Heart right ventricle (tissue), 16 donors: Measurements from ENCODE around the gene RNF157. TPM values are rescaled to one million over a fixed set of nuclear protein-coding genes. Genes with fewer than 3 reads are reported as not detected.

Experiments
- ATAC-seq, 8 donors: fragments of 200-7000 bp; cut with Tn5 transposase; one replicate each; pipeline ENCODE4 v1.9.1; 2020; ENCODE audit warnings: mild to moderate bottlenecking in 8 of 8, moderate library complexity in 8 of 8, moderate number of reproducible peaks in 1 of 8
- DNase-seq, 2 donors: peaks; one replicate each; pipeline ENCODE4 v3.0.0-alpha.2; 2020
- H3K27ac ChIP-seq, 10 donors: fragments of 200-600 bp; sonication (generic) in 2 of 10; one replicate each; pipeline versions ENCODE4 v1.5.0 to v1.8.0; 2020 to 2022; ENCODE audit warnings: mild to moderate bottlenecking in 3 of 10
- H3K27me3 ChIP-seq, 7 donors: fragments of 200-600 bp; one replicate each; pipeline ENCODE4 v1.8.0; 2021 to 2022; ENCODE audit warnings: mild to moderate bottlenecking in 2 of 7
- H3K36me3 ChIP-seq, 9 donors: fragments of 200-600 bp; sonication (generic) in 1 of 9; one replicate each; pipeline versions ENCODE4 v1.5.0 to v1.8.0; 2020 to 2022; ENCODE audit warnings: mild to moderate bottlenecking in 2 of 9
- H3K4me1 ChIP-seq, 9 donors: fragments of 200-600 bp; sonication (generic) in 1 of 9; one replicate each; pipeline versions ENCODE4 v1.5.0 to v1.8.0; 2020 to 2022; ENCODE audit warnings: mild to moderate bottlenecking in 4 of 9
- H3K4me3 ChIP-seq, 10 donors: fragments of 200-600 bp; sonication (generic) in 2 of 10; one replicate each; pipeline versions ENCODE4 v1.5.0 to v1.8.0; 2020 to 2022; ENCODE audit warnings: mild to moderate bottlenecking in 7 of 10, moderate library complexity in 2 of 10
- H3K9me3 ChIP-seq, 11 donors: fragments of 200-600 bp in 10 of 11; sonication (generic) in 2 of 11; one replicate each; pipeline versions ENCODE4 v1.5.0 to v1.8.0; 2013 to 2022; ENCODE audit warnings: mild to moderate bottlenecking in 2 of 11, control low read depth in 1 of 11, moderate library complexity in 1 of 11
- CTCF ChIP-seq, 9 donors: fragments of 200-600 bp; sonication (generic) in 2 of 9; IDR thresholded peaks; one replicate each; pipeline versions ENCODE4 v1.5.0 to v1.8.0; 2021 to 2022; ENCODE audit warnings: antibody characterized with exemption in 9 of 9, mild to moderate bottlenecking in 5 of 9, moderate library complexity in 1 of 9
- WGBS, 2 donors: extraction: QIAGEN DNeasy Blood & Tissue Kit; methylation state at CpG; one replicate each; pipeline ENCODE4 v1.1.7; 2013; ENCODE audit warnings: inconsistent platforms in 1 of 2; 5-methylcytosine and 5-hydroxymethylcytosine counted together
- intact Hi-C, 10 donors: fragments of 100-400 bp; cut with DNase I; formaldehyde crosslinking; loops; one replicate each; pipeline versions ENCODE4 v1.11.1 to v1.14.2; 2022
- polyA plus RNA-seq, 2 donors: library from polyadenylated mRNA; stranded (reverse); fragments of 200-250 nt; gene quantifications; one replicate each; pipeline ENCODE4 v1.2.3, GENCODE V29; 2013
- total RNA-seq, 10 donors: library from RNA; stranded (reverse); fragmentation: NEBNext Ultra II Directional in 3 of 10; extraction: Animal tissue kit (Norgen Biotek cat#: 25700) in 3 of 10; gene quantifications; one replicate each; pipeline versions ENCODE4 v1.2.1 to v1.2.4, GENCODE V29; 2021 to 2023
- donor health status: Arrhythmogenic right ventricular cardiomyopathy.
- donor health status: ischemic (EF 13 %, LVEDD 7.1; RV severe dilation, severe dysfunction).
- donor health status: healthy with polysubstance abuse.
- donor health status: DM: no; HTN: yes; CAD: no.
- donor health status: DM: no; HTN: no; CAD: no.
- donor health status: ischemic (EF 25% LVEDD 6.9; RV normal size, moderate dysfunction).
- donor health status: ischemic (EF 25% LVEDD 5.7; RV mildly dilated, moderate dysfunction).
- donor health status: healthy.
- donor health status: DM: yes; HTN: yes; CAD: no.
- donor health status: Ischemic cardiomyopathy.
- donor health status: ischemic (EF 35%, LVEDD 5.7; RV mildly dilated, moderate dysfunction).
- donor health status: nonischemic (EF 11% LVEDD 7.7; RV severe dilation, severe dysfunction).
- donor health status: DM: yes; HTN: yes; CAD: no.
- donor health status: PGD.
- donor health status: ischemic (EF 29% LVEDD 5.4; RV normal size, mild dysfunction).
- donor health status: nonischemic (EF 23%, LVEDD 6.1; RV moderate dilation, normal function).

Gene RNF157
- total and polyA plus RNA-seq, 12 donors: 1.3 to 18.8 (median 3.4) TPM

- H3K4me3 ChIP-seq: no peak overlapping the region
- DNase-seq: no peak
- H3K27me3 ChIP-seq: no peaks in the 10 kb centered on the region
- WGBS, 2 donors: 88 to 96% methylated on average over 2 of the region's 2 CpGs
- no peak for TF ChIP-seq CTCF (IDR thresholded peaks at IDR 0.05)
- no peak overlapping the region for H3K27ac ChIP-seq
- no peaks in the 10 kb centered on the region for H3K36me3 ChIP-seq
- intact Hi-C loops: no loop called here
- ATAC-seq: no peak
- H3K9me3 ChIP-seq: no peaks in the 10 kb centered on the region
- H3K4me1 ChIP-seq: peaks cover 0 to under 1% (median 0%) of the 10 kb centered on the region in 9 donors
These were observed 128.3 kb downstream of the RNF157 start for GRCh38 chr17:76111956-76112355.

- Histone ChIP-seq H3K36me3 (no peaks in the 10 kb centered on the region), H3K27ac (no peak overlapping the region), H3K4me3 (no peak overlapping the region), H3K9me3 (no peaks in the 10 kb centered on the region), H3K4me1 (peaks cover 5 to 22% (median 13%) of the 10 kb centered on the region in 9 donors), H3K27me3 (no peaks in the 10 kb centered on the region)
- ATAC-seq (no peak), DNase-seq (no peak)
- intact Hi-C loops: loop anchor here in 2 of 10 donors (10.0 kb wide), 2 partner anchors 287 to 297 kb away; no protein-coding TSS in a partner anchor
- no peak for TF ChIP-seq CTCF (IDR thresholded peaks at IDR 0.05)
- WGBS, 2 donors: 89 to 92% methylated on average over 6 of the region's 6 CpGs
These were observed 132.8 kb downstream of the RNF157 start for GRCh38 chr17:76107509-76107908.

GRCh38 chr17:76106703-76107102, 133.6 kb downstream of the RNF157 start:
- ATAC-seq (no peak), DNase-seq (no peak)
- no peak for TF ChIP-seq CTCF (IDR thresholded peaks at IDR 0.05)
- H3K36me3 ChIP-seq: peaks cover 0 to 5% (median 0%) of the 10 kb centered on the region in 9 donors
- WGBS, 2 donors: 77 to 83% methylated on average over 3 of the region's 3 CpGs
- no peaks in the 10 kb centered on the region for H3K27me3 ChIP-seq
- no peaks in the 10 kb centered on the region for H3K9me3 ChIP-seq
- no peak overlapping the region for H3K27ac ChIP-seq
- intact Hi-C loops: loop anchor here in 2 of 10 donors (10.0 kb wide), 2 partner anchors 288 to 298 kb away; no protein-coding TSS in a partner anchor
- peaks cover 8 to 29% (median 21%) of the 10 kb centered on the region in 9 donors for H3K4me1 ChIP-seq
- no peak overlapping the region for H3K4me3 ChIP-seq

- intact Hi-C loops: loop anchor here in 2 of 10 donors (10.0 kb wide), 2 partner anchors 290 to 300 kb away; no protein-coding TSS in a partner anchor
- no peak for DNase-seq
- H3K4me1 ChIP-seq: peaks cover 8 to 31% (median 21%) of the 10 kb centered on the region in 9 donors
- no peak for TF ChIP-seq CTCF (IDR thresholded peaks at IDR 0.05)
- no peak overlapping the region for H3K27ac ChIP-seq
- no peak overlapping the region for H3K4me3 ChIP-seq
- H3K36me3 ChIP-seq: peaks cover 0 to 24% (median 9%) of the 10 kb centered on the region in 9 donors
- WGBS, 2 donors: 73 to 86% methylated on average over 5 of the region's 5 CpGs
- no peaks in the 10 kb centered on the region for H3K27me3 ChIP-seq
- H3K9me3 ChIP-seq: no peaks in the 10 kb centered on the region
- no peak for ATAC-seq
These were observed 135.4 kb downstream of the RNF157 start for GRCh38 chr17:76104896-76105231.
